ENCODE results near the gene SOST. TPM values are rescaled to one million over a fixed set of nuclear protein-coding genes. Genes with fewer than 3 reads are reported as not detected.

SOST gene
- total and polyA plus RNA-seq, 2 donors (not counting 3 experiments of a cell fraction or from before 2014, with no cell fraction given), result not detected

DNA sequence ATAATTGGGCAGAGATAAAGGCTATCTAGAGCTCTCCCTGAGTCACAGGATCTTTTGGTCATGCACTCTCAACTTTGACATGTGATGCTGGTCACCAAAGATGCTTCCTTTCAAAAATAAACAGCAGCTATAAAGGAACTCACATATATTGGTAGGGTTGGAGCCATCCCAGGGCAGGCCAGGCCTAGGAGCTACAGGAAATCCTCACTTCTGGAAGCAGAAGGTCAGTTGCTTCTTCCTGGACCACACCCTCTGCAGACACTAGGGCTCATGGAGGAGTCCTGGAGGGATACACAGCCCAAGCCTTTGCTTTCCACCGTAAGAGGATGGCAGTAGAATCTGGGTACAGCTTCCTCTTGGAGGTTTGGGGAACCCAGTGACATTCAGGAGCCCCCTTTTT is 24.6 kb downstream of the SOST start:
- Histone ChIP-seq H3K9me1 (replicated peaks; ENCODE audit: control insufficient read depth, extremely low read depth, insufficient read depth, low read length) (no peaks in the 10 kb centered on the region), H2AFZ (ENCODE audit: low read depth, low read length) (no peak overlapping the region), H3K36me3 (ENCODE audit: control insufficient read depth in 2 of 2, extremely low read depth in 1 of 2, insufficient read depth in 2 of 2, low read length in 2 of 2) (no peaks in the 10 kb centered on the region), H3K27me3 (ENCODE audit: control insufficient read depth in 2 of 2, insufficient read depth in 2 of 2, low read length in 2 of 2) (peaks cover 2% of the 10 kb centered on the region in 2 experiments), H3K9me3 (replicated peaks; ENCODE audit: control insufficient read depth, insufficient read depth, low read length) (no peaks in the 10 kb centered on the region), H3K9ac (replicated peaks; ENCODE audit: extremely low read depth, insufficient read depth, low read length) (no peak overlapping the region), H4K20me1 (replicated peaks; ENCODE audit: control insufficient read depth, extremely low read depth, insufficient read depth, low read length) (no peaks in the 10 kb centered on the region), H3K4me1 (ENCODE audit: control insufficient read depth, extremely low read depth, insufficient read depth, low read length) (no peaks in the 10 kb centered on the region), H3K79me2 (ENCODE audit: control insufficient read depth, insufficient read depth, low read length) (no peaks in the 10 kb centered on the region), H3K4me3 (replicated peaks in 1 of 3; ENCODE audit: insufficient read depth in 1 of 3, low read depth in 1 of 3, low read length in 3 of 3) (no peak overlapping the region), H3K4me2 (ENCODE audit: insufficient read depth, low read length) (no peak overlapping the region), H3K27ac (ENCODE audit: insufficient read depth, low read depth, low read length) (no peak overlapping the region)
- CTCF ChIA-PET, result interaction anchor here (0.8 to 2.0 kb wide), 6 partner anchors 12 to 210 kb away, joined by 3 to 4 read pairs (median 3); no protein-coding TSS in a partner anchor
- dilution Hi-C loops (cut with MboI; ENCODE audit: extremely low pct_ligation_motif_present, low sequenced_read_pairs) (no loop called here), intact Hi-C loops (cut with micrococcal nuclease) (no loop called here)
- no peak for FAIRE-seq
- no TSS peak for BruUV-seq (replicated peaks)
- POLR2A ChIA-PET, result no interaction called here
- DNase-seq (ENCODE audit: low read depth, low spot score), result no peak
- TF ChIP-seq POLR2AphosphoS5 (IDR thresholded peaks at IDR 0.05; ENCODE audit: insufficient read depth, low read depth, low read length), result no peak
- no peak for TF ChIP-seq FOS (IDR thresholded peaks at IDR 0.05; ENCODE audit: borderline replicate concordance, insufficient read depth, low read length)
- no peak for TF ChIP-seq MYC (IDR thresholded peaks at IDR 0.05; ENCODE audit: low read depth, low read length)
- no peak for TF ChIP-seq EZH2 (IDR thresholded peaks at IDR 0.05; ENCODE audit: borderline replicate concordance, low read depth, low read length, severe bottlenecking)
- no peak for TF ChIP-seq JUN (IDR thresholded peaks at IDR 0.05; ENCODE audit: borderline replicate concordance, insufficient read depth, insufficient read length, low read depth)

DNA sequence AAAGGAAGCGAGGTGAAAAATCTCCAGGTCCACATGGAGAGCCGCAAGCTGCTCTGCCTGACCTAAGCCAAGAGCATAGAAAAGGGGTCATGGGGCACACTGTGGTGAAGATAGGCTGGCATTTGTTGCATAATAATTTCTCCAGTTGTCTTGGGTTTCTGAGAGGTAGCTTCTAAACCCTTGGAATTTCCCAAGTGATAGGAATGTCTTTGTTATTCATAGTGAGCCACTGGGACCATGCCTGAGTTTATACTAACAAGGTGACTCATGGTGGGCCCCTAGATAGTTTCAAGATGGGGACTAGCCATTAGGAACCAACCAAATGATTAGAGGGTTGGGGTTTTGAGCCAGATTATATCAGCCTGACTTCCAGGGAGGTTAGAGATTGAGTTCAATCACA is 25.6 kb downstream of the SOST start:
- Histone ChIP-seq H3K9ac (replicated peaks; ENCODE audit: extremely low read depth, insufficient read depth, low read length) (no peak overlapping the region), H3K4me2 (ENCODE audit: insufficient read depth, low read length) (no peak overlapping the region), H3K9me3 (replicated peaks; ENCODE audit: control insufficient read depth, insufficient read depth, low read length) (no peaks in the 10 kb centered on the region), H3K79me2 (ENCODE audit: control insufficient read depth, insufficient read depth, low read length) (no peaks in the 10 kb centered on the region), H3K4me1 (ENCODE audit: control insufficient read depth, extremely low read depth, insufficient read depth, low read length) (no peaks in the 10 kb centered on the region), H3K27me3 (ENCODE audit: control insufficient read depth in 2 of 2, insufficient read depth in 2 of 2, low read length in 2 of 2) (peaks cover 2% of the 10 kb centered on the region in 2 experiments), H4K20me1 (replicated peaks; ENCODE audit: control insufficient read depth, extremely low read depth, insufficient read depth, low read length) (no peaks in the 10 kb centered on the region), H3K4me3 (replicated peaks in 1 of 3; ENCODE audit: insufficient read depth in 1 of 3, low read depth in 1 of 3, low read length in 3 of 3) (no peak overlapping the region), H3K36me3 (ENCODE audit: control insufficient read depth in 2 of 2, extremely low read depth in 1 of 2, insufficient read depth in 2 of 2, low read length in 2 of 2) (no peaks in the 10 kb centered on the region), H3K9me1 (replicated peaks; ENCODE audit: control insufficient read depth, extremely low read depth, insufficient read depth, low read length) (no peaks in the 10 kb centered on the region), H2AFZ (ENCODE audit: low read depth, low read length) (no peak overlapping the region), H3K27ac (ENCODE audit: insufficient read depth, low read depth, low read length) (no peak overlapping the region)
- dilution Hi-C loops (cut with MboI; ENCODE audit: extremely low pct_ligation_motif_present, low sequenced_read_pairs), result no loop called here
- FAIRE-seq (no peak), DNase-seq (ENCODE audit: low read depth, low spot score) (no peak)
- ChIA-PET CTCF (interaction anchor here (1.2 to 1.5 kb wide), 2 partner anchors 11 to 211 kb away, joined by 3 read pairs; no protein-coding TSS in a partner anchor), POLR2A (no interaction called here)
- TF ChIP-seq JUN (IDR thresholded peaks at IDR 0.05; ENCODE audit: borderline replicate concordance, insufficient read depth, insufficient read length, low read depth) (no peak), GATA2 (IDR thresholded peaks at IDR 0.05; ENCODE audit: insufficient read depth, insufficient read length, low read depth, low read length) (no peak), EZH2 (IDR thresholded peaks at IDR 0.05; ENCODE audit: borderline replicate concordance, low read depth, low read length, severe bottlenecking) (no peak), MYC (IDR thresholded peaks at IDR 0.05; ENCODE audit: low read depth, low read length) (no peak), POLR2A (IDR thresholded peaks at IDR 0.05; ENCODE audit: low read depth, low read length) (no peak), POLR2AphosphoS5 (IDR thresholded peaks at IDR 0.05; ENCODE audit: insufficient read depth, low read depth, low read length) (no peak), FOS (IDR thresholded peaks at IDR 0.05; ENCODE audit: borderline replicate concordance, insufficient read depth, low read length) (no peak)
- TF ChIP-seq, protein P1, sequence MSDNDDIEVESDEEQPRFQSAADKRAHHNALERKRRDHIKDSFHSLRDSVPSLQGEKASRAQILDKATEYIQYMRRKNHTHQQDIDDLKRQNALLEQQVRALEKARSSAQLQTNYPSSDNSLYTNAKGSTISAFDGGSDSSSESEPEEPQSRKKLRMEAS (IDR thresholded peaks at IDR 0.05; ENCODE audit: insufficient read depth, insufficient read length), result no peak
- TF ChIP-seq, protein P2, sequence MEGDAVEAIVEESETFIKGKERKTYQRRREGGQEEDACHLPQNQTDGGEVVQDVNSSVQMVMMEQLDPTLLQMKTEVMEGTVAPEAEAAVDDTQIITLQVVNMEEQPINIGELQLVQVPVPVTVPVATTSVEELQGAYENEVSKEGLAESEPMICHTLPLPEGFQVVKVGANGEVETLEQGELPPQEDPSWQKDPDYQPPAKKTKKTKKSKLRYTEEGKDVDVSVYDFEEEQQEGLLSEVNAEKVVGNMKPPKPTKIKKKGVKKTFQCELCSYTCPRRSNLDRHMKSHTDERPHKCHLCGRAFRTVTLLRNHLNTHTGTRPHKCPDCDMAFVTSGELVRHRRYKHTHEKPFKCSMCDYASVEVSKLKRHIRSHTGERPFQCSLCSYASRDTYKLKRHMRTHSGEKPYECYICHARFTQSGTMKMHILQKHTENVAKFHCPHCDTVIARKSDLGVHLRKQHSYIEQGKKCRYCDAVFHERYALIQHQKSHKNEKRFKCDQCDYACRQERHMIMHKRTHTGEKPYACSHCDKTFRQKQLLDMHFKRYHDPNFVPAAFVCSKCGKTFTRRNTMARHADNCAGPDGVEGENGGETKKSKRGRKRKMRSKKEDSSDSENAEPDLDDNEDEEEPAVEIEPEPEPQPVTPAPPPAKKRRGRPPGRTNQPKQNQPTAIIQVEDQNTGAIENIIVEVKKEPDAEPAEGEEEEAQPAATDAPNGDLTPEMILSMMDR (IDR thresholded peaks at IDR 0.05; ENCODE audit: extremely low read depth in 1 of 2, insufficient read depth in 1 of 2, low read depth in 1 of 2, low read length in 2 of 2), result no peak
- BruUV-seq (replicated peaks), result no TSS peak
- intact Hi-C loops (cut with micrococcal nuclease), result no loop called here
